Fibroblast of the aortic adventitia (primary cell): ENCODE data around the gene DCLK1. TPM values are rescaled to one million over a fixed set of nuclear protein-coding genes. Genes with fewer than 3 reads are reported as not detected.

Source experiments
- DNase-seq: peaks from one replicate; pipeline ENCODE4 v3.0.0-alpha.2; 2010; ENCODE audit warnings: low read depth
- H3K4me3 ChIP-seq: 2 replicates; pipeline ENCODE4 v1.5.1; 2011; ENCODE audit warnings: low read depth, mild to moderate bottlenecking, control low read depth, low read length, moderate library complexity
- CTCF ChIP-seq: IDR thresholded peaks from 2 replicates; pipeline ENCODE4 v1.5.1; 2011; ENCODE audit warnings: mild to moderate bottlenecking, low read length, control low read depth, inconsistent platforms; ENCODE audit not compliant: insufficient read depth
- total RNA-seq: library from RNA; depleted of rRNA; stranded (reverse); fragments of >200 nt; gene quantifications from 2 replicates; pipeline ENCODE4 v1.2.3, GENCODE V29; 2012; ENCODE audit warnings: low replicate concordance

DCLK1 gene
- total RNA-seq = 67.8 and 80.0 TPM in 2 replicates

- no peak for TF ChIP-seq CTCF
- peak within 1 kb of the TSS; percentile 91 for H3K4me3 ChIP-seq
- DNase-seq = peak; percentile 77
These were observed at the start of gene DCLK1 for GRCh38 chr13:36131222-36131930. DCLK1 (minus strand) TSS chr13:36131382.

GRCh38 chr13:36175621-36176020 is 44.4 kb upstream of the DCLK1 start:
- DNase-seq = no peak
- no peak for TF ChIP-seq CTCF
- H3K4me3 ChIP-seq = no peak overlapping the region

GRCh38 chr13:36174923-36175322 is 43.7 kb upstream of the DCLK1 start:
- DNase-seq = no peak
- TF ChIP-seq CTCF = no peak
- no peak overlapping the region for H3K4me3 ChIP-seq

- no peak for TF ChIP-seq CTCF
- H3K4me3 ChIP-seq = no peak overlapping the region
- no peak for DNase-seq
These were observed 42.6 kb upstream of the DCLK1 start for GRCh38 chr13:36173571-36174322.

- DNase-seq = no peak
- H3K4me3 ChIP-seq = no peak overlapping the region
- no peak for TF ChIP-seq CTCF
These were observed 34.9 kb upstream of the DCLK1 start for GRCh38 chr13:36166046-36166445.

GRCh38 chr13:36163809-36164308 is 32.7 kb upstream of the DCLK1 start:
- no peak overlapping the region for H3K4me3 ChIP-seq
- peak; percentile 97 for DNase-seq
- no peak for TF ChIP-seq CTCF
